PC-9 (cell line): ENCODE data around the gene CPNE1. TPM values are rescaled to one million over a fixed set of nuclear protein-coding genes. Genes with fewer than 3 reads are reported as not detected.

Source experiments
- BruUV-seq: library from RNA; stranded (reverse); fragments of 400-500 nt; replicated peaks from 2 replicates; lab custom pipeline; 2021; lab: Mats Ljungman, UMichigan
- CTCF ChIA-PET: fragments of 300-600 bp; sonication (Branson Sonifier 250); formaldehyde crosslinking; loops from one replicate; lab custom pipeline; 2022; ENCODE audit warnings: antibody characterized with exemption; lab: Charles Lee
- POLR2A ChIA-PET: fragments of 300-600 bp; sonication (Branson Sonifier 250); formaldehyde crosslinking; loops from one replicate; lab custom pipeline; 2022; ENCODE audit warnings: antibody characterized with exemption; ENCODE audit not compliant: unreplicated experiment; lab: Charles Lee
- DNase-seq, 2 experiments: peaks; one replicate each; pipeline versions ENCODE4 v3.0.0 to v3.0.0-alpha.2; 2015 to 2022; ENCODE audit warnings: mixed read lengths in 1 of 2
- H2AFZ ChIP-seq: fragments of 200-600 bp; sonication (generic); 2 replicates; pipeline ENCODE4 v1.8.1; 2017; ENCODE audit warnings: antibody characterized with exemption
- H3F3A ChIP-seq: fragments of 200-600 bp; sonication (generic); 2 replicates; pipeline ENCODE4 v1.8.1; 2017; ENCODE audit warnings: antibody characterized with exemption, mild to moderate bottlenecking, low read depth; ENCODE audit not compliant: insufficient read depth
- H3K27ac ChIP-seq: fragments of 200-600 bp; sonication (generic); 2 replicates; pipeline ENCODE4 v1.6.1; 2016; ENCODE audit warnings: mixed run types
- H3K27me3 ChIP-seq: fragments of 200-600 bp; sonication (generic); 2 replicates; pipeline ENCODE4 v1.6.1; 2016; ENCODE audit warnings: low read depth, mixed run types; ENCODE audit not compliant: insufficient read depth
- H3K36me3 ChIP-seq: fragments of 200-600 bp; sonication (generic); 2 replicates; pipeline ENCODE4 v1.6.1; 2016; ENCODE audit warnings: low read depth, mixed run types
- H3K4me1 ChIP-seq: fragments of 200-600 bp; sonication (generic); replicated peaks from 2 replicates; pipeline ENCODE4 v1.6.1; 2016; ENCODE audit warnings: mixed run types; ENCODE audit not compliant: insufficient read depth
- H3K4me2 ChIP-seq: fragments of 200-600 bp; sonication (generic); 2 replicates; pipeline ENCODE4 v1.6.1; 2017; ENCODE audit warnings: mixed run types
- H3K4me3 ChIP-seq: fragments of 200-600 bp; sonication (generic); 2 replicates; pipeline ENCODE4 v1.6.1; 2016; ENCODE audit warnings: mixed run types
- H3K79me2 ChIP-seq: fragments of 200-600 bp; sonication (generic); 2 replicates; pipeline ENCODE4 v1.6.1; 2017; ENCODE audit warnings: low read depth, mixed run types
- H3K9me2 ChIP-seq: fragments of 200-600 bp; sonication (generic); 2 replicates; pipeline ENCODE4 v1.8.1; 2017; ENCODE audit warnings: mild to moderate bottlenecking; ENCODE audit not compliant: insufficient read depth
- H3K9me3 ChIP-seq: fragments of 200-600 bp; sonication (generic); 2 replicates; pipeline ENCODE4 v1.8.1; 2016; ENCODE audit warnings: low read depth; ENCODE audit not compliant: insufficient read depth
- H4K20me1 ChIP-seq: fragments of 200-600 bp; sonication (generic); 2 replicates; pipeline ENCODE4 v1.8.1; 2017; ENCODE audit not compliant: insufficient read depth
- EZH2 ChIP-seq: fragments of 200-600 bp; sonication (generic); IDR thresholded peaks from 2 replicates; pipeline ENCODE4 v1.8.0; 2017; ENCODE audit warnings: antibody characterized with exemption, low read depth
- intact Hi-C: fragments of 100-400 bp; cut with micrococcal nuclease; formaldehyde crosslinking; loops from one replicate; pipeline ENCODE4 v1.10.0; 2022; ENCODE audit not compliant: unreplicated experiment
- total RNA-seq: library from RNA; stranded (reverse); gene quantifications from 2 replicates; pipeline ENCODE4 v1.2.3, GENCODE V29; 2021
- TF ChIP-seq, protein P1 (sequence below): fragments of 200-600 bp; sonication (generic); conservative IDR thresholded peaks from 2 replicates; pipeline ENCODE4 v1.6.1; 2017; ENCODE audit warnings: mixed run types, antibody characterized with exemption, mild to moderate bottlenecking, moderate library complexity

Gene CPNE1
- total RNA-seq, 1 experiment from 2014 or later, result 271 TPM

DNA sequence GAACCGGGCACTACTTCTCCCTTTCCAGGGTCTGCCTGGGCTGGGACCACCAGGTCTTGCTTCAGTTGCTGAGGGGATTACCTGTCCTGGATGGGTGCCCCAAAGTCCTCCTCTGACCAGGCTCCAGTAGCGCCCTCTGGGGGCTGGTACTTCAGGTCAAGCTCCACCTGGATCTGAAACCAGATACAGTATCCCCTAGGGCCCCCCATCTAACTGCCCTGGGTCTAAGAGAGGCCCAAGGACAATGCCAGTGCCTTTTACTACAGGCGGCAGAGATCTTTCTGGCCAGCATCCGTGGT lies 60.3 kb downstream of the CPNE1 start:
- DNase-seq, result no peak

GRCh38 chr20:35603695-35604448 lies 60.8 kb downstream of the CPNE1 start:
- H3K9me3 ChIP-seq, result no peaks in the 10 kb centered on the region
- peaks cover 32% of the 10 kb centered on the region for H3K79me2 ChIP-seq
- H3K4me2 ChIP-seq, result no peak overlapping the region
- no peak for DNase-seq
- no peak overlapping the region for H2AFZ ChIP-seq
- H3K9me2 ChIP-seq, result no peaks in the 10 kb centered on the region
- no peaks in the 10 kb centered on the region for H3K27me3 ChIP-seq
- no peak overlapping the region for H3K27ac ChIP-seq
- ChIA-PET CTCF (no interaction called here), POLR2A (no interaction called here)
- BruUV-seq, result no TSS peak
- peaks cover 13% of the 10 kb centered on the region; the same call in 1 of the 2 replicates for H3K36me3 ChIP-seq
- H3F3A ChIP-seq, result peaks cover 4% of the 10 kb centered on the region; the same call in 1 of the 2 replicates
- TF ChIP-seq EZH2, result no peak
- TF ChIP-seq, protein P1, sequence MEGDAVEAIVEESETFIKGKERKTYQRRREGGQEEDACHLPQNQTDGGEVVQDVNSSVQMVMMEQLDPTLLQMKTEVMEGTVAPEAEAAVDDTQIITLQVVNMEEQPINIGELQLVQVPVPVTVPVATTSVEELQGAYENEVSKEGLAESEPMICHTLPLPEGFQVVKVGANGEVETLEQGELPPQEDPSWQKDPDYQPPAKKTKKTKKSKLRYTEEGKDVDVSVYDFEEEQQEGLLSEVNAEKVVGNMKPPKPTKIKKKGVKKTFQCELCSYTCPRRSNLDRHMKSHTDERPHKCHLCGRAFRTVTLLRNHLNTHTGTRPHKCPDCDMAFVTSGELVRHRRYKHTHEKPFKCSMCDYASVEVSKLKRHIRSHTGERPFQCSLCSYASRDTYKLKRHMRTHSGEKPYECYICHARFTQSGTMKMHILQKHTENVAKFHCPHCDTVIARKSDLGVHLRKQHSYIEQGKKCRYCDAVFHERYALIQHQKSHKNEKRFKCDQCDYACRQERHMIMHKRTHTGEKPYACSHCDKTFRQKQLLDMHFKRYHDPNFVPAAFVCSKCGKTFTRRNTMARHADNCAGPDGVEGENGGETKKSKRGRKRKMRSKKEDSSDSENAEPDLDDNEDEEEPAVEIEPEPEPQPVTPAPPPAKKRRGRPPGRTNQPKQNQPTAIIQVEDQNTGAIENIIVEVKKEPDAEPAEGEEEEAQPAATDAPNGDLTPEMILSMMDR, result no peak
- no peak overlapping the region for H3K4me3 ChIP-seq
- intact Hi-C loops, result no loop called here
- H3K4me1 ChIP-seq, result peaks cover 30% of the 10 kb centered on the region
- H4K20me1 ChIP-seq, result no peaks in the 10 kb centered on the region

More for the DNA sequence above, 60.3 kb downstream of the CPNE1 start:
- no peak overlapping the region for H3K4me2 ChIP-seq
- no peaks in the 10 kb centered on the region for H3K9me2 ChIP-seq
- H3K4me3 ChIP-seq, result no peak overlapping the region
- CTCF ChIA-PET, result interaction anchor here (0.6 to 1.0 kb wide), 2 partner anchors 11 to 71 kb away, joined by 3 to 4 read pairs; partner anchors contain the start of gene SPAG4
- peaks cover 32% of the 10 kb centered on the region for H3K79me2 ChIP-seq
- H3K27ac ChIP-seq, result no peak overlapping the region
- H4K20me1 ChIP-seq, result no peaks in the 10 kb centered on the region
- H3K27me3 ChIP-seq, result no peaks in the 10 kb centered on the region
- peaks cover 10% of the 10 kb centered on the region; the same call in 1 of the 2 replicates for H3K36me3 ChIP-seq
- H3F3A ChIP-seq, result peaks cover 4% of the 10 kb centered on the region; the same call in 1 of the 2 replicates
- no peak for TF ChIP-seq EZH2
- TF ChIP-seq, protein P1, result no peak; the same call in 1 of the 2 replicates
- POLR2A ChIA-PET, result no interaction called here
- no TSS peak for BruUV-seq
- H3K9me3 ChIP-seq, result no peaks in the 10 kb centered on the region
- intact Hi-C loops, result no loop called here
- H2AFZ ChIP-seq, result no peak overlapping the region
- peaks cover 35% of the 10 kb centered on the region for H3K4me1 ChIP-seq

DNA sequence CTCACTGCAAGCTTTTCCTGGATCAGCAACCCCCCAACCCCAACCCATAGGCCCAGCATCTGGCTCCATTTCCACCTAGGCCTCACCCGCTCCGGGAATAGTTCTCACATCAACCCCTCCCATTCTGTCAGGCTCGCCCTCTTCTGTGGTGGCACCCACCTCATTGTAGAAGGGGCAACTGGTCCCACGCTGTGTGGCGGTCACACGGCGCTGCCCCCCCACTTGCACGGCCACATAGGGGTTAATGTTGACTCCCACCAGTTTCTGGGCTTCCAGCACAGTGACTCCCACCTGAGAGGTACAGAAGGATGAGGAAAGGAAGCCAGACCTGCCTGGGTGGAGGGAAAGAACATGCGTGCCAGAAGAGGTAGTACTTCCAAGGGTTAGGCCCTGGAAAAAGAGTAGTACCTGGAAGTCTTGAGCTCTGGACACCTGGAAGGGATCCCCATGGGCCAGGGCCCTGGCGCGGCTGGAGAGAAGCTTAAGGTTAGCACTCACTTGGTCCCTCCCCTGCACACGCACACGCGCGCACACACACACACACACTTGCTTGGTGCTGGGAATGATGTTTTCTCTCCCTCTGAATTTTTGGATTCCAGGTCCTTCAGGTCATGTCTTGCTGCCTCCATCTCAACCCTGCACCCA lies 61.7 kb downstream of the CPNE1 start:
- H3K27ac ChIP-seq, result no peak overlapping the region
- no peak overlapping the region for H2AFZ ChIP-seq
- DNase-seq, result no peak
- no peaks in the 10 kb centered on the region for H3K9me3 ChIP-seq
- no peaks in the 10 kb centered on the region for H3K27me3 ChIP-seq
- no peaks in the 10 kb centered on the region for H3K9me2 ChIP-seq
- ChIA-PET POLR2A (no interaction called here), CTCF (no interaction called here)
- H3K4me3 ChIP-seq, result no peak overlapping the region
- no peak overlapping the region for H3K4me2 ChIP-seq
- no peak for TF ChIP-seq EZH2
- TF ChIP-seq, protein P1, result no peak
- peaks cover 32% of the 10 kb centered on the region for H3K79me2 ChIP-seq
- no TSS peak for BruUV-seq
- H3K36me3 ChIP-seq, result peaks cover 13% of the 10 kb centered on the region; the same call in 1 of the 2 replicates
- peaks cover 3% of the 10 kb centered on the region; the same call in 1 of the 2 replicates for H3F3A ChIP-seq
- H3K4me1 ChIP-seq, result peaks cover 21% of the 10 kb centered on the region
- no peaks in the 10 kb centered on the region for H4K20me1 ChIP-seq
- intact Hi-C loops, result no loop called here
